Globus pallidus (tissue), 1 donor: ENCODE measurements around the gene SLC25A26.

Experiments
- DNase-seq: peaks from one replicate; pipeline ENCODE4 v3.0.0-alpha.2; 2015; ENCODE audit warnings: low spot score

The SLC25A26 gene

DNA sequence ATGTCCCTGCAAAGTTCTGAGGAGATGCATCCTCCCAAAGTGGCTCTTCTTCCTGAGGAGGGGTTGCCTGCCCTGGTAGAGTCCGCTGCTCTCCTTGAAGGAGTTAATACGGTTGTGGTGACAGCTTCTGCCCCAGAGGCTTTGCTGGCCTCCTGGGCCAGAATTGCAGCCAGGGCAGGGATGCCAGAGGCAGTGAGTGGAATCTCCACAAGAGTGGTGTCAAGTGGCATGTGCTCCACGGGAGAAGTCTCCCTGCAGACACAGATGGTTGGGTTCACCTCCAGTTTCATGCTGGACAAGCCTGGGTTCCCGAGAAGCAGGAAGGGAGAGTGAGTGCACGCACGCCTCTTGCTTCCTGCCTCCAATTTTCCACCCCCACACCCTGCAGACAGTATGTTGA lies 105.5 kb downstream of the SLC25A26 start:
- no peak for DNase-seq

DNA sequence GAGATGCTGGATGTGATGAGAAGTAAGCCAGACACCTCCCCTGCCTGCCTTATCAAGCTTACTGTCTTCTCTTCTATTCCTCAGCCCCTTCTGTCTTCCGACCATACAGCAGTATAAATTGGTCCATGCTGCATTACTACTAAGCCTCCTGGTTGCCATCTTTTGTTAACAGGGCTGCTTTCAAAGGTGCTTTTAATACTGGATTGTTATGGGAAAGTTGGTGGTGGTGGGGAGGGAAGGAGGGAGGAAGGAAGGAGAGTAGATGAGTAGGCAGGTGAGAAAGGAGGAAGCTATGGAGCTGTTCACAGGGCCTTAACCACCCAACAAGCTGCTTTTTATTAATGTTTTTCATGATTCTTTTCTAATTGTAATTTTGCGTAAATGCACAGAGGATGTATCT lies 114.9 kb downstream of the SLC25A26 start:
- DNase-seq, result no peak

GRCh38 chr3:66336333-66336766 lies 115.5 kb downstream of the SLC25A26 start:
- no peak for DNase-seq

GRCh38 chr3:66338927-66339326 lies 118.1 kb downstream of the SLC25A26 start:
- no peak for DNase-seq

DNA sequence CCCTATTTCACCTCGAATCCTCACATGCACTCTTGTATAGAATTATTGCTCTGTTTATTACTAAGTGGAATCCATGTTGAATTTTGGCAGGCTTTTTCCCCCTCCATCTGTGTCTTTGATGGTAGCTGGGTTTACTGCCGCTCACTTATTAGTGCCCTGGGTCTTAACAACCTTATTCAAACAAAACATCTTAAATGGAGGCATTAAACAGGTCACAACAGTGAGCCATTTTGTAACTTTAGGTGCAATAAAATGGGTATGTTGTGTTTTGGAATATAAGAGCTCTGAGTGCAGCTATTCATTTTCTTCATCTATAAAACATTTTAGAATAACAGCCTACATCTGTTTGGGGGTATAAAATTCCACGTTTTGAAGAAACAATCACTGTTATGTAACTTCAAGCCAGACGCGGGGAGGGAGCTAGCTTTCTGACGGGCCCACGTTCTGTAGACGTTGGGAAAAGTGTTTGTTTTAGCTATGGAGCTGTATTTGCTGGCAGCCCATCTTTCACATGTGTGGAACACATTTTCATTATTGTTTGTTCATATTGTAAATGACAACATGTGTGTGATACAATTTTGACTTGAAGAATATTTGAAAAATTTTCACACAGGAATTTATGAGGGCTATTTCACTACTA lies 122.0 kb downstream of the SLC25A26 start:
- DNase-seq, result no peak

DNA sequence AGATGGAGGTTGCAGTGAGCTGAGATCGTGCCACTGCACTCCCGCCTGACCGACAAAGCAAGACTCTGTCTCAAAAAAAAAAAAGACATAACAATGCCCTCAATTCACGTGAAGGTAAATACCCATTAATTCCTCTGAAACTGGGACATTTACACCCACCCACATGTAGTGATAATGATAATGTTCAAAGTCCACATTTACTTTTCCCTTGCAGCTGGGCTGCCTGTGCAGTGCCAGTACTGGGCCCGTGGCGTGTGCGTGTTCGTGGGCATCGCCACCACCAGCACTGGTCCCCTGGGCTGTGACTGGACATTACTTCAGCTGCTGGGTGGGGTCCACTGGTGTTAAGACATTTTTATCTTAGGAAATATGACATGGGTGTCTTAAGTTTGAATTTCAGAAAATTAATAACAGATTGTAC lies 123.6 kb downstream of the SLC25A26 start:
- no peak for DNase-seq

DNA sequence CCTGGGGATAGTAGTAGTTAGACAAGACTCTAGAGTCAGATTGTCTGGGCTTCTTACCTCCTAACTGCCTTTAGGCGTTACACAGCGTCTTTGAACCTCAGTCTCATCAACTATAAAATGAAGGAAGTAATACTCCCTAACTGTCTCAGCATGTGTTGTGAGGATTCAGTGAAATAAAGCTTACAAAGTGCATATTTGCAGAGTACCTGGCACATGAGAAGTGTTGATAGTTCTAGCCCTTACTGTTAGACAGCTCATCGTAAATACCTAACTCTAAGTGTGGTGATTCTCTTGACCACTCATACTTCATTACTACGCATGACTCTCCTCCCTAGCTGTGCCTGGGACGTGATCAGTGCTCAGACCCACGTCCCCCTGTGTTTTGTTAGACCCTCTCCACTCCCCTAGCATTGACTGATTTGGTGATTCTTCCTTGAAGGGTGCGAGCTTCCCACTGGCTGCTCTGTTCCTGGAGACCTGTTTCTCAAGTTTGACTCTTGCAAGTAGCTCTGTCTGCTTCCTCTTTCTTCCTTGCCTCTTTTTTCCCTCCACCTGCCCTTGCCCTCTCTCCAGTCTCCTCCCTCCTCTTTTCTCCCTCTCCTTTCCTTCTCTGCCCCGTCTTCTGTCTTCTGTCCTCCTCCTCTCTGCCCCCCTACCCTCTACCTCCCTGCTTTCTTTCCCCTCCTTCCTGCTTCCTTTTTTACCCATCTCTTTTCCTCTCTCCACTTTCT lies 124.2 kb downstream of the SLC25A26 start:
- no peak for DNase-seq

GRCh38 chr3:66348704-66349103 lies 127.9 kb downstream of the SLC25A26 start:
- peak; percentile 93 for DNase-seq

DNA sequence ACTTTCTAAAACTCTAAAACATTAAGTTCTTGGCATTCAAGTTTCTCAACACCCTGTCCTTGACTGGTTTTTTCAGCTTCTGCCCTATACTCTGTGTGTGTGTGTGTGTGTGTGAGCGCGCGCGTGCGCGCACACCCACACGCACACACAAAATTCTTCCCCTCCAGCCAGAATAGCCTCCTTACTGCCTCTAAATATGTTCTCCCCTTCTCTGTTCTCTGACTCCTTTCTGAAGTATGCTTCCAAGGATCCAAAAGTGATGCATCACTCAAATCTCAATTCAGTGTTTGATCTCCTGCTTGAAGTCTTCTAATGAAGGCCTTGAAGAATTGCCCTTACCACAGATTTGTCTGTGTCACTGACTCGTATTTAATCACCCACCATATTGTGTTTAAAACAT lies 129.8 kb downstream of the SLC25A26 start:
- DNase-seq, result no peak

- DNase-seq, result no peak
Measured at GRCh38 chr3:66353039-66353438, 132.2 kb downstream of the SLC25A26 start.

DNA sequence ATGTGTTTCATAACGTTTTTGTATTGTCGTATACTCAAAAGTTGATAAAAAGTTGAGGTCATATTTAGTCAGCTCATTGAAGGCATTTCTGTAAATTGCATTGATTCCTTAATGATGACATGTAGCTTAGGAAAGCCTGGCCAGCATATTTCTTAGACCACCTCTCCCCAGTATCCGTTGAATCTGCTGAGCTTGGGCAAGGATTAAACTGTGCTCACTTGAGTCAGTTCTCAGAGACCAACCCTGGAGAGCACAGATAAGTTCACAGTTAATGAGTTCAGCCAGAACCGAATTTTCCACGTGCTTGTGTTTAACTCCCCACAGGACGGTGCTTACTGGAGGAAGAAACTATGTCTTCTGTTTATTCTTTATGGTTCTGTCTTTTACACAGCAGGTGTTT lies 132.7 kb downstream of the SLC25A26 start:
- no peak for DNase-seq

DNA sequence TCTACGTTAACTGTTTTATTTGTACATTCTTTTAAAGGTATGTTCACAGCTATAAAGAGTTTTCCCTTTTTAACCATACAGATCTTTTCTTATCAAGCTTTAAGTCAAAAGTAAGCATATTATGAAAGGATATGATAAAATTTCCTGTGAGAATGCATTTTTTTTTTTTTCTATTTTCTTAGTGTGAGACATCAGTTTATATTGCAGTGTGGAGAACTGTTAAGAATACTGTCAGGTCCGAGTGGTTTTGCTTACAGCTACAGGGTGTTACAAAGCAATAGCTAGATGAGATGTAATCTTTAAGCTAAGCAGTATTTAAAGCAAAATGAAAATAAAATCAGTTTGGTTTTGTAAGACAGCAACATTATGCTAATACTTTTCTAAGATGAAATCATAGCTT lies 133.2 kb downstream of the SLC25A26 start:
- DNase-seq, result no peak

GRCh38 chr3:66355394-66355793 lies 134.6 kb downstream of the SLC25A26 start:
- DNase-seq, result no peak

GRCh38 chr3:66355997-66356396 lies 135.2 kb downstream of the SLC25A26 start:
- no peak for DNase-seq

DNA sequence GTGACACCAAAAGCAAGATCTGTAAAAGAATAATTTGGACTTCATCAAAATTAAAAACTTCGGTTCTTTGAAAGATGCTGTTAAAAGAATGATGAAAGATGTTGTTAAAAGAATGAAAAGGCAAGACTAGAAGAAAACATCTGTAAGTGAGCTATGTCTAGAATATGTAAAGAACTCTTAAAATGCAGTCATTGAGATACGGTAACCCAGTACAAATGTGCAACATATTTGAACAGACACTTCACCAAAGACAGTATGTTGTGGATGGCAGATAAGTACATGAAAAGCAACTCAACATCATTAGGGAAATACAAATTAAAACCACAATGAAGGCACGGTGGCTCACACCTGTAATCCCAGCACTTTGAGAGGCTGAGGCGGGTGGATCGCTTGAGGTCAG lies 140.6 kb downstream of the SLC25A26 start:
- no peak for DNase-seq

- no peak for DNase-seq
Measured at GRCh38 chr3:66362541-66362941, 141.7 kb downstream of the SLC25A26 start.

DNA sequence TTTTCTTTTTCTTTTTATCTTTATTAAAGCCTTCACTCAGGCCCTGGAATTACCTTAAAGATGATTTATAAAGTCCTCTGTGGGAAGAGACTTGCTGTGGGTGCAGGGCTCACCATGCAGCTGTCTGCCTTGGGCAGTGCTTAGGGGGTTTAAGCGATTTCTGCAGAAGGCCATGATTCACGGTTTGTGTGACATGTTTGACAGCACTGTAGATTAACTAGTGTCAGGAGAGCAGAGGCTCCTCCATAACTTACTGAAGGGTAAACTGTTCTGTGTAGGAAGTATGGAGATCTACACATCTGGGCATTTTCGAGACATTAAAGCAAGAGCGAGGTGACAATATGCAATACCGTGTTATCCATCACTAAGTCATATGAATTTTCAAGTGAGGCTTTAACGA lies 142.3 kb downstream of the SLC25A26 start:
- no peak for DNase-seq

DNA sequence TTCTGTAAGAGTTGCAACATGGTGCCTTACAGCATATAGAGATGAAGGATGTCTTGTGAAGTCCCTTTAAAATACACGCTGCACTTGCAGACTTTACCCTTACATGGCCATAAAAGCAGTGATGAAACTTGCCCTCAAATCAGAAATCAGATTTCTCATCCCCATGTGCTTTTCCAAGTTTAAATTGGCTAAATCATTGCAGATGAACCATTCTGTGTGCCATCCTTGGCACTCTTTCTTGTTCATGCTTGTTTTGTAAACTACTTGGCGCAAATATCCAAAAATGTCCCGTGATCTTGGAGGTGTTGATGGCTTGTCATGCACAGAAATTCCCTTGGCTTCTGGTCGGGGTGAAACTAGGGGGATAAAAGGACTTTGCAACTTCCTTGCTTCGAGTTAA lies 144.3 kb downstream of the SLC25A26 start:
- no peak for DNase-seq

DNA sequence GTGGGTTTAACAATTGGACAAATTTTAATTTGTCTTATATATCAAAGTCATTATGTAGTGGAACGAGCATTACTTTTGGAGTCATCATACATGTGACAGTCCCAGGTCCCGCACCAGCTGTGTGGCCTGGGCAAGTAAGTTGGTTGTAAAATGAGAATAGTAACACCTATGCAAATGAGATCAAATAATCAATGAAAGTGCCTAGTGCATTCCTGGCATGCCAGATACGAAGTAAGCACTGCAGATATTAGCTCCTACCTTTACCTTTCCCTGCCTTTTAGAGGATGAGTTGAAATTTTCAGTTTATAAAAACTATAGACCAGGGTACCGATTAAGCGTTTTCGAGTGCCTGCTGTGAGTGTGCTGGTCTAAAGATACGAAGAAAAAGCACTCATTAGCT lies 145.9 kb downstream of the SLC25A26 start:
- no peak for DNase-seq

GRCh38 chr3:66367979-66368378 lies 147.2 kb downstream of the SLC25A26 start:
- no peak for DNase-seq

GRCh38 chr3:66370179-66370578 lies 149.4 kb downstream of the SLC25A26 start:
- no peak for DNase-seq

DNA sequence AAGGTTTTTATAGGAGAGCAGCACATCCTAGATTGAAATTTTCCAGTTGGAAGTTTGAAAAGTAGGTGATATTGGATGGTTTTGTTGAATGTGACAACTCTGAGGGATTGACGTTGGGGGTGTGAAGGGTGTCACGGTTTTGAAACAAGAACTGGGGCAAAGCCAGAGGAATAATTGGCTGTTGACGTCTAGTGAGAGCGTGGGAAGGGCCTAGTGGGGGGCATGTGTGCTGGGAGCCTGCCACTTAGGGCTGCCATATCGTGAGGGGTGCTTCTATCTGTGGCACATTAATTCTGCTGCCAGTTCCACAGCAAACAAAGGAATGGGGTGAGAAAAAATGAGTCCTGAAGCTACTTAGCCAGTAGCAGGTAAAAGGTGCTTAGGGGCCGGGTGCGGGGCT lies 150.6 kb downstream of the SLC25A26 start:
- no peak for DNase-seq

GRCh38 chr3:66372681-66373350 lies 152.0 kb downstream of the SLC25A26 start:
- DNase-seq, result peak; percentile 69
